Activated naive CD4-positive, alpha-beta T cell treated with anti-CD3 and anti-CD28 coated beads, Interleukin-2, amount 50 U/mL, for 24 hours (primary cell): ENCODE measurements around the gene DUSP7.

Experiments
- H3K27ac Mint-ChIP-seq: one replicate; pipeline ENCODE4 v1.8.0; 2021; ENCODE audit warnings: mild to moderate bottlenecking, mixed read lengths
- H3K27me3 Mint-ChIP-seq: one replicate; pipeline ENCODE4 v1.8.0; 2021; ENCODE audit warnings: mixed read lengths
- H3K36me3 Mint-ChIP-seq: one replicate; pipeline ENCODE4 v1.8.0; 2021; ENCODE audit warnings: mixed read lengths
- H3K4me1 Mint-ChIP-seq: one replicate; pipeline ENCODE4 v1.8.0; 2021; ENCODE audit warnings: mixed read lengths
- H3K4me3 Mint-ChIP-seq: one replicate; pipeline ENCODE4 v1.8.0; 2021; ENCODE audit warnings: mild to moderate bottlenecking, mixed read lengths
- H3K9me3 Mint-ChIP-seq: one replicate; pipeline ENCODE4 v1.8.0; 2021; ENCODE audit warnings: mixed read lengths

The DUSP7 gene

DNA sequence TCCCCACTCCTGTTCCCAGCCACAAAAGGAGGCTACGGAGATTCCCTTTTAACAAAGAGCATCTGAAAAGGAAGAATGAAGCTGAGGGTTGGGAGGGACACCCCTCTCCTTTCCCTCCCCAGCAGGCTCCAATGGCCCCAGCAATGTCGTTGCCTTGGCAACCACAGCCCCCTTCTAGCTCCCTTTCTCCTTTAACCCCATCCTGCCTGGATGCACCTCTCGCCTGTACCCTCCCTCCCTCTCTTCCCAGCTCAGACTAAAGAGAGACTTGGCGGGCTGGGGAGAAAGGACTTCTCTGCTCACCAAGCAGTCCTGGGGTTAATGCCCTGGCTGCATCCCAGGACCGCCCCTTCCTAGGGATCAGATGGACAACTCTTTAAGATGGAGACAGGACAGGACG is 53.6 kb downstream of the DUSP7 start:
- no peaks in the 10 kb centered on the region for H3K9me3 Mint-ChIP-seq
- no peak overlapping the region for H3K4me3 Mint-ChIP-seq
- no peaks in the 10 kb centered on the region for H3K36me3 Mint-ChIP-seq
- H3K27me3 Mint-ChIP-seq = no peaks in the 10 kb centered on the region
- H3K27ac Mint-ChIP-seq = no peak overlapping the region
- H3K4me1 Mint-ChIP-seq = peaks cover 21% of the 10 kb centered on the region

DNA sequence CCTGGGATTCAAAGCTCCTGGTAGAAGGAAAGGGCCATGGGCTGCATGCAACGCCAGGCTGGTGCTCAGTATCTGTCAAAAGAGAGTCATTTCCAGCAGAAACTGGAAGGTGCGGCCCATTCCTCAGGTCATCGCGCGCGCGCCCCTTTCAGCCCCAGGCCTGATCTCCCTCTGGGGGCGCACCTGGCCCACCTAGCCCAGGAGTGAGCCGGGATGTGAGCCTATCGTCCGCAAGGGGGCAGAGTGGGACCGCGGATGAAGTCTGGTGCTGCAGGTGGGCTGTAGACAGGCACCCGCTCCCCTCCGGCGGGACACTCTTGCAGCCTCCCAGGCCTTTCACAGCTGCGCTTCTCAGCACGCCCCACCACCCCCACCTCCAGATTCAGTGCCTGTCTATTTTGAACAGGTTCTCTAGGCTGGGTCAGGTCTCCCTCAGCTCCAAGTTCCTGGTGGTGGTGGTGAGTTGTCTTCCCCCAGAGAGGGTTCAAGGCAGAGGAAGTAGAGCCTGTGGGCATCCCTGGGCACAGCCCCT is 54.9 kb downstream of the DUSP7 start:
- Mint-ChIP-seq H3K36me3 (no peaks in the 10 kb centered on the region), H3K9me3 (no peaks in the 10 kb centered on the region), H3K27me3 (no peaks in the 10 kb centered on the region), H3K4me3 (no peak overlapping the region), H3K4me1 (peaks cover 21% of the 10 kb centered on the region), H3K27ac (no peak overlapping the region)

DNA sequence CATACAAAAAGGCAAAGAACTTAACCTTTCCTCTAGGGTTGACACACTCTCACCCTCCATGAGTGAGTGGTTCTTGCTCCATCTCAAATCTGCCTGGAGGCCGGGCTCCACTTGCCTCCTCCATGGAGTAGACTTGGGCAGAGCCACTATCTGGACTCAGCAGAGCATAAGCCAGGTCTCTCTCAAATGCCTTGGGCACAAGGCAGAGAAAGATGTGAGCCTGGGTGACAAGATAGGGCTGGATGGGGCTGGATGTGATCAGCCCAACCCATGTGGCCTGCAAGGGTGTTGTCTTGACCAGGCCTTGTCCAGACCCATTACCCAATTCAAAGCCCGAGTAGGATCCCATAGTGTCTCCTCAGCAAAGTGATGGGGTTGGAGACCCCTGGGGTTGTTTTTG is 56.5 kb downstream of the DUSP7 start:
- peaks cover 9% of the 10 kb centered on the region for H3K36me3 Mint-ChIP-seq
- no peak overlapping the region for H3K4me3 Mint-ChIP-seq
- no peak overlapping the region for H3K27ac Mint-ChIP-seq
- H3K9me3 Mint-ChIP-seq = no peaks in the 10 kb centered on the region
- H3K27me3 Mint-ChIP-seq = no peaks in the 10 kb centered on the region
- peaks cover 13% of the 10 kb centered on the region for H3K4me1 Mint-ChIP-seq
